Activated naive CD8-positive, alpha-beta T cell treated with anti-CD3 and anti-CD28 coated beads, Interleukin-2, amount 10 ng/mL, durations not matched to agents 7 days and 5 days (primary cell): ENCODE measurements around the gene CENPM. TPM values are rescaled to one million over a fixed set of nuclear protein-coding genes. Genes with fewer than 3 reads are reported as not detected.

Source experiments
- ATAC-seq: fragments of 150-1000 bp; cut with Tn5 transposase; one replicate; pipeline ENCODE4 v1.10.0; 2021; ENCODE audit warnings: low read depth, moderate library complexity
- POLR2A ChIA-PET: fragments of 350-600 bp; sonication (Branson Sonifier 250); formaldehyde crosslinking; loops from one replicate; lab custom pipeline; 2021; ENCODE audit warnings: antibody characterized with exemption; lab: Charles Lee
- DNase-seq: peaks from one replicate; pipeline ENCODE4 v3.0.0; 2021
- H3K27ac Mint-ChIP-seq: one replicate; pipeline ENCODE4 v1.8.0; 2022; ENCODE audit warnings: mild to moderate bottlenecking, mixed read lengths
- H3K27me3 Mint-ChIP-seq: one replicate; pipeline ENCODE4 v1.8.0; 2022; ENCODE audit warnings: mild to moderate bottlenecking, moderate library complexity, mixed read lengths
- H3K36me3 Mint-ChIP-seq: one replicate; pipeline ENCODE4 v1.8.0; 2021; ENCODE audit warnings: mild to moderate bottlenecking, mixed read lengths
- H3K4me1 Mint-ChIP-seq: one replicate; pipeline ENCODE4 v1.8.0; 2021; ENCODE audit warnings: mixed read lengths
- H3K4me3 Mint-ChIP-seq: one replicate; pipeline ENCODE4 v1.8.0; 2022; ENCODE audit warnings: mild to moderate bottlenecking, moderate library complexity, mixed read lengths
- H3K9me3 Mint-ChIP-seq: one replicate; pipeline ENCODE4 v1.8.0; 2021; ENCODE audit warnings: mixed read lengths
- total RNA-seq, 2 experiments: library from RNA; stranded (reverse); gene quantifications; one replicate each; pipeline ENCODE4 v1.2.3, GENCODE V29; 2021

The CENPM gene
- total RNA-seq, 2 experiments from 2014 or later, result 45.4 to 53.2 TPM

DNA sequence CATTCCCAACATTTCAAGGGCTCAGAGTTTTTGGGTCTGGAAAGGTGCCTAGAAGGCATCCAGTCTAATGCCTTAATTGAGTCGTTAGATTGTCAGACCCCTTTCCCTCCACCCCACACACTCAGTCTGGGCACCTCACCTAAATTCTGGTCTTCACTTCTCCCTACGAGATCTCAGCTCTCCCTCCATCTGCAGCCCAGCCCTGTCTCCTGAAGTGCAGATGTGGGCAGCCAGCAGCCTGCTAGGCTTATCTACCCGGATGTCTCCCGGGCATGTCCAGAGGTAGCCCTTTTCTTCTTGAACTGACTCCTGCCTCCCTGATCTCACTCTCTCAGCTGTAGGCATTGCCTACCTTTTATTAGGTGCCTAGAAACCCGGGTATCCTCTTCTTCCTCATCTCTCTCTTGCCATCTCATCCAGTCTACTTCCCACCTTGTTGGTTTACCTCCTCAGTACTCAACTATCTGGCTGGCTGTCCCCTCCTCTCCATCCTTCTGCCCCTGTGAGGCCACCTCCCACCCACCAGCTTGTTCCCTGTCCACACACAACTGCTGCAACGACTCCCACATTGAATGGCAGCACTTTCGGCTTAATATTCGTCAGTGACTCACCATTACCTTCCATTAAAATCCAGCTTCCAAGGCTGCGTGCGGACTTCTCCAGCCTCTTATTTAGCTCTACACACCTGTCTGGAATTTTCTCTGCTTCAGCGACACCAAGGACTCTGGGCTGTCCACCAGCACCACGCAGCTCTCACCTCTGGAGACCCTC lies 28.5 kb upstream of the CENPM start:
- no peak for DNase-seq
- no peak for ATAC-seq
- H3K4me3 Mint-ChIP-seq, result peak overlapping the region; percentile 33
- no peaks in the 10 kb centered on the region for H3K36me3 Mint-ChIP-seq
- POLR2A ChIA-PET, result no interaction called here
- no peaks in the 10 kb centered on the region for H3K9me3 Mint-ChIP-seq
- peaks cover 4% of the 10 kb centered on the region for H3K4me1 Mint-ChIP-seq
- H3K27me3 Mint-ChIP-seq, result peaks cover 49% of the 10 kb centered on the region
- H3K27ac Mint-ChIP-seq, result no peak overlapping the region

DNA sequence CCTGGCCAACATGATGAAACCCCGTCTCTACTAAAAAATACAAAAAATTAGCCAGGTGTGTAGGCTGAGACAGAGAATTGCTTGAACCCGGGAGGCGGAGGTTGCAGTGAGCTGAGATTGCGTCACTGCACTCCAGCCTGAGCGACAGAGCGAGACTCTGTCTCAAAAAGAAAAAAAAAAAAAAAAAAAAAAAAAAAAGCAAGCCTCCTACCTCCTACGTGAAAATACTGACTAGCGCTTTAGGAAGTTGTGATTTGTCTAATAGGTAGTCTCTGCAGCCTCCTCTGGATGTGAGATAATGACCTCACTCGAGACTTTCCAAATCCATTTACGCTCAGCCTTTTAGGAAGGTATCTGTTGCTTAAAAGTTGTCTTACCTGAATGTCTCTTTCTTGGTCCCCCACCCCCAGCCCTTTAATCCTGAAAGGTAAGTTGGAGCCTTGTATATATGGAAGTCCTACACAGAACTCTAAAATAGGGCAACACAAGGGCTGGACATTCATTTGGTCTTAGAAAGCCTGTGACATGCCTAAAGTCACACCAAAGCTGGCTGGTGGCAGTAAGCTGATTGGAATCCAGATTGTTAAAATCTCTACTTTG lies 27.8 kb upstream of the CENPM start:
- ATAC-seq (no peak), DNase-seq (no peak)
- Mint-ChIP-seq H3K9me3 (no peaks in the 10 kb centered on the region), H3K27ac (no peak overlapping the region), H3K27me3 (peaks cover 49% of the 10 kb centered on the region), H3K4me1 (peaks cover 4% of the 10 kb centered on the region), H3K4me3 (no peak overlapping the region), H3K36me3 (no peaks in the 10 kb centered on the region)
- POLR2A ChIA-PET, result no interaction called here

DNA sequence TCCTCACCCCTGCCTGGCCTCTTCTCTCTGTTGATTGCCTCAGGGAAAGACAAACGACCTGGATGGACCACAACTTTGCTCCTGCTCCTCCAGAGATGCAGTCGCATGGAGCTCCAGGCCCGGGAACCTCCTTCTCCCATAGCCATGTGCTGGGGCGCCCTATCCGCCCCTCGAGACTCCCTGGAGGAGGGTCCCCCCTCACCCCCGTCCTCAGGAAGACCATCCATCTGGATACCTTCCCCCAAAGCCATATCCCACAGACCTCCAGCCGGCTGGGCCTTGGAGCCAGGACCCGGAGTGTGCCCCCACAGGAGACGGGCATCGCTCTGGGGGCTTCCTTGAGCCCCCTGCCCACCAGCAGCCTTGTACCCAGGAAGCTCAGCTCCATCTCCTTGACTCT lies 24.5 kb upstream of the CENPM start:
- Mint-ChIP-seq H3K27ac (no peak overlapping the region), H3K4me1 (peaks cover 4% of the 10 kb centered on the region), H3K27me3 (peaks cover 25% of the 10 kb centered on the region), H3K4me3 (no peak overlapping the region), H3K9me3 (no peaks in the 10 kb centered on the region), H3K36me3 (no peaks in the 10 kb centered on the region)
- ATAC-seq, result no peak
- DNase-seq, result no peak
- POLR2A ChIA-PET, result no interaction called here

DNA sequence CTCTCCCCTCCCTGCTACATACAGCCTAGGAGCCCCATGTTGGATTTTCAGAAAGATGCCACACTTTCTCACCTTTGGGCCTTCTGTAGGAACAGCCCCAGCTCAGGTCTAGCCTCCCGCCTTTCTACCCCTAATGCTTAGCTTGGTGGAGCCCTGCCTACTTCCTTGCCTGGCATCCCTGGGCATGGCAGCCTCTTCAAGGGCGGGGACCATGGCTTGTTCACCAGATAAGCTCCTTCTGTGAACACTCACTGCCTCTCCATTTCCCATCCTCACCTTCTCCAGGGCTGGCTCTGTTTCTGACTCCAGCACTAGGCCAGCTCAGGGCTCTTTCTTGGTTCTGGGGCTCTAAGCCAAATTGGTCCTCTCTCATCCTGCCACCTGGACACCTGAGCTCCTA lies 23.6 kb upstream of the CENPM start:
- DNase-seq (no peak), ATAC-seq (no peak)
- Mint-ChIP-seq H3K4me1 (no peaks in the 10 kb centered on the region), H3K9me3 (no peaks in the 10 kb centered on the region), H3K27ac (no peak overlapping the region), H3K4me3 (no peak overlapping the region), H3K27me3 (peaks cover 18% of the 10 kb centered on the region), H3K36me3 (no peaks in the 10 kb centered on the region)
- POLR2A ChIA-PET, result no interaction called here

DNA sequence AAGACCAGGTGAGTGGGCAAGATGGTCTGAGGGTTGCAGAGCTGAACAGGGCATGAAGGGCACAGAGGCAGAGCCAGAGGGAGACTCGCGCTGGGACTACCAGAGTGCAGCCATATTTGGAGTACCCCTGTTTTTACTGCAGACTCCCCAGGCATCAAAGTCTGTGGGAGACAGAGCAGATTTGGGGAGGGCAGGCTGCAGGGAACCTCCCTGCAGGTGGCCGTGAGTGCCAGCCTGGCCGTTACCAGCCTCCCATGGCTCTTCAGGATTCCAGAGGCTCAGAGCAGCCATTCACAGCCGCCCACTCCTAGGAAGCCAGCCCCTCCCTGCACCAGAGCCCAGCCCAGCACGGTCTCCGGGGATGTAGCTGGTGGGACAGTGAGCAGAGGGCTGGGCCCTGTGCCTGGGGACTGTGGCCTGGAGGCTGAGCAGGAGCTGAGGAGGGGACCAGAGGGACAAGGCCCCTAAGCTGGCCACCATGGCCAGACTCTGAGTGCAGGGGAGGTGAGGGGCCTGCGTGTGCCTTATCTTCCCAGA lies 22.2 kb upstream of the CENPM start, which contains the start of gene SEPTIN3:
Gene SEPTIN3 (plus strand): TSS at position 334 of the 537 bp plus-strand sequence. CDS start 2,050 bp downstream, outside the sequence.
- H3K9me3 Mint-ChIP-seq, result no peaks in the 10 kb centered on the region
- no peaks in the 10 kb centered on the region for H3K4me1 Mint-ChIP-seq
- H3K27me3 Mint-ChIP-seq, result peaks cover 6% of the 10 kb centered on the region
- no peak for DNase-seq
- ATAC-seq, result no peak
- POLR2A ChIA-PET, result no interaction called here
- H3K36me3 Mint-ChIP-seq, result no peaks in the 10 kb centered on the region
- H3K27ac Mint-ChIP-seq, result no peak within 1 kb of the TSS
- H3K4me3 Mint-ChIP-seq, result no peak within 1 kb of the TSS

DNA sequence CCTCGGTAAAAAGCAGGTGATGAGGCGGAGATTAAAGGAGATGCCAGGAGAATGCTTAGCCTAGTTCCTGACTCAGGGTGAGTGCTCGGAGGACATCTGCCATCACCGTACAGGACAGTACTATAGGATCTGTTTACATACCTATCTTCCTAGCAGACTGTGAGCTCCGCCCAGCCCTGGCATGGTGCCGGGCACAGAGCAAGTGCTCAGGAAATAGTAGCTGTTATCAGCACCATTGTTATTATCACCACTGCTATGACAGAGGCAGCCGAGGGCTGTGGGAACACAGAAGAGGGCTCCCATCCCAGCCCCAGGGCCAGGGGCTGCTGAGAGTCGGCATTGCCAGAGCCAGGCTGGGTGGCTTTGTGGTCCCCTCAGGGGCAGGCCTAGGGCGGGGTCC lies 21.6 kb upstream of the CENPM start:
- ATAC-seq (no peak), DNase-seq (no peak)
- POLR2A ChIA-PET, result no interaction called here
- Mint-ChIP-seq H3K4me1 (no peaks in the 10 kb centered on the region), H3K9me3 (no peaks in the 10 kb centered on the region), H3K4me3 (no peak overlapping the region), H3K27me3 (peaks cover 3% of the 10 kb centered on the region), H3K36me3 (no peaks in the 10 kb centered on the region), H3K27ac (no peak overlapping the region)

DNA sequence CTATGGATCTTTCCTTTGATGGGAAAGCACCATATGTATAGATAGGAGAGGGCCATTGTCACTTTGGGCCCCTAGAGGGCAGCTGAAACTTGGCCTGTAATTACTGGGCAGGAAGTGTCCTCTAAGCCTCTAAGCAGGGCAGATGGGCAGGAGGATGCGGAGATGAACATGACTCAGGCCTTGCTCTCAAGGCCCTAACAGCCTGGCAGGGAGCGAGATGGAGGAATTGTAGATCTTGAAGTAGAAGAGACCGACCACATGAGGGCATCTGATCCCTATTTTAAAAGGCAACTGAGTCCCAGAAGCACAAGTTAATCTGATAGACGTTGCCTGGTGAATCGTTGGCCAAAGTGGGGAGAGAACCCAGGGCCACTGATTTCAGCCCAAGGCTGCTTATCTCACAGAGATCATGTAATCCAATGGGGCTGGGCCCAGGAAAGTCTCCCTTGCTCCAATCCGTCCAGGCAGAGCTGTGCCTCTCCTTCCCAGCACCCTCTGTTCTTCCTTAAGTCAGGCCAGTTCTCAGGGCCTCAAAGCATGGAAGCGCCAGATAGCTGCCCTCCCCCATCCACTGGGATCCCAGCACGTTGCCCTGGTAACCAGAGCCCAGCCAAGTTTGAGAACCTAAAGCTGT lies 19.8 kb upstream of the CENPM start:
- no peaks in the 10 kb centered on the region for H3K36me3 Mint-ChIP-seq

DNA sequence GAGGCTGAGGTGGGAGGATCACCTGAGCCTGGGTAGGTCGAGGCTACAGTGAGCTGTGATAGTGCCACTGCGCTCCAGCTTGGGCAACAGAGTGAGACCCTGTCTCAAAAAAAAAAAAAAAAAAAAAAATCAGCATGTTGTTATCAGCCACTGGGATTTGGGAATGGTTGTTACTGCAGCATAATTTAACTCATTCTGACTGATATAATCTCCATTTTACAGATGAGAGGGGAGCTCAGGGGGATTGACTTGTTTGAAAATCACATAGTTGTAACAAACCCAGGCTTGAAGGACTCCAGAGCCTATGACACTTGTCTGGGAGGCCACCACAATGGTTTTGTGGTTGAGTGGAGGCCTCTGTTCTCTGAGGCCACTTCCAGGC lies 19.3 kb upstream of the CENPM start:
- DNase-seq (no peak), ATAC-seq (no peak)
- no peak overlapping the region for H3K27ac Mint-ChIP-seq
- POLR2A ChIA-PET, result no interaction called here
- H3K4me1 Mint-ChIP-seq, result no peaks in the 10 kb centered on the region
- no peaks in the 10 kb centered on the region for H3K36me3 Mint-ChIP-seq
- no peaks in the 10 kb centered on the region for H3K9me3 Mint-ChIP-seq
- peaks cover 6% of the 10 kb centered on the region for H3K27me3 Mint-ChIP-seq
- H3K4me3 Mint-ChIP-seq, result no peak overlapping the region

More for the DNA sequence above, 19.8 kb upstream of the CENPM start:
- DNase-seq (no peak), ATAC-seq (peak; percentile 56)
- no peaks in the 10 kb centered on the region for H3K9me3 Mint-ChIP-seq
- no peaks in the 10 kb centered on the region for H3K4me1 Mint-ChIP-seq
- POLR2A ChIA-PET, result no interaction called here
- H3K27ac Mint-ChIP-seq, result no peak overlapping the region
- H3K27me3 Mint-ChIP-seq, result peaks cover 6% of the 10 kb centered on the region
- H3K4me3 Mint-ChIP-seq, result no peak overlapping the region

DNA sequence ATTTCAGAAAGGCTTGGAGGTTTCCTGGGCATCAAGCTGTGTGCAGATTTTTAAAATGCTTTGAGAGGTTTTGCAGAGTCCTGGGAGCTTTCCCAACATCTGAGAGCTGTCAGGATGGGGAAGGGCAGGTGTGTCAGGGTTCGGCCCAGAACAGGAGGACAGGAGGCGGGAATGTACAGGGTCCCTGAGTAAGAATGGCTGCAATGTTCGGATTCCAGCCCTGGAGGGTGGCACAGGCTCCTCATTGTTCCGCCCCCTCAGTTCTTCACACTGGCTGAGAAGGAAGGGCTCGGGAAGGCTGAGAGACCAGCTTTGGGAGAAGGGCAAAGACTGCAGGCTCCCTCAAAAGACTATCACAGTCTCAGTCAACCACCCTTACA lies 17.1 kb upstream of the CENPM start:
- Mint-ChIP-seq H3K27ac (no peak overlapping the region), H3K9me3 (no peaks in the 10 kb centered on the region), H3K36me3 (no peaks in the 10 kb centered on the region), H3K4me3 (no peak overlapping the region), H3K27me3 (peaks cover 6% of the 10 kb centered on the region), H3K4me1 (no peaks in the 10 kb centered on the region)
- POLR2A ChIA-PET, result no interaction called here
- DNase-seq (no peak), ATAC-seq (no peak)

DNA sequence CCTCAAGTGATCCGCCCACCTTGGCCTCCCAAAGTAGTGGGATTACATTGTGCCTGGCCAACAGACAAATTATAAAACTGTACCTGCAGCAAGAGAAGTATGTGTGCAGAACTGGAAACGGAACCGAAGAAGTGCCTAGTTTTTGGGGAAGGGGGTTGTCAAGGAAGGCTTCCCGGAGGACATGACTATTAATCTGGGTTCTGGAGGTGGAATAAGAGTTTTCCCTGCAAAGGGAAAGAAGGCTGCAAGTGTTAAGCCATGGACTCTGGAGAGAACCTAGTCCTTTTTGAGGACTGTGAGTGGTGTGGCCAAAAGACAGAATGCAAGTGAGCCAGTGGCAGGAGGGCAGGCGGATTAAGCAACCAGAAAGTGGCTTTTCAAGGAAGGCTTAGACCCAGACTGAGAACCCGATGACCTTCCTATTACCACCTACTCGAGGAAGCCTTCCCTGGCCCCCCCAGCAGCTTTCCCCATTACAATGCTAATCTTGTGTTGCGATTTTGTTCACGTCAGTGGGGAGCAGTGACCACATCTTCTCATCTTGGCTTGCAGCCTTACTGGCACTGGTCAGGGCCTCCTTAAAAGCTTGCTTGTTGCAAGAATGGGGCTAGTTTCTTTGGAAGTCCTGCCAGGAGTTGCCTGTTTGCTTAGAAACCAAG lies 16.6 kb upstream of the CENPM start:
- ATAC-seq, result no peak
- DNase-seq, result no peak
- H3K4me3 Mint-ChIP-seq, result no peak overlapping the region
- H3K4me1 Mint-ChIP-seq, result no peaks in the 10 kb centered on the region
- POLR2A ChIA-PET, result no interaction called here
- peaks cover 6% of the 10 kb centered on the region for H3K27me3 Mint-ChIP-seq
- H3K36me3 Mint-ChIP-seq, result no peaks in the 10 kb centered on the region
- H3K27ac Mint-ChIP-seq, result no peak overlapping the region
- no peaks in the 10 kb centered on the region for H3K9me3 Mint-ChIP-seq

DNA sequence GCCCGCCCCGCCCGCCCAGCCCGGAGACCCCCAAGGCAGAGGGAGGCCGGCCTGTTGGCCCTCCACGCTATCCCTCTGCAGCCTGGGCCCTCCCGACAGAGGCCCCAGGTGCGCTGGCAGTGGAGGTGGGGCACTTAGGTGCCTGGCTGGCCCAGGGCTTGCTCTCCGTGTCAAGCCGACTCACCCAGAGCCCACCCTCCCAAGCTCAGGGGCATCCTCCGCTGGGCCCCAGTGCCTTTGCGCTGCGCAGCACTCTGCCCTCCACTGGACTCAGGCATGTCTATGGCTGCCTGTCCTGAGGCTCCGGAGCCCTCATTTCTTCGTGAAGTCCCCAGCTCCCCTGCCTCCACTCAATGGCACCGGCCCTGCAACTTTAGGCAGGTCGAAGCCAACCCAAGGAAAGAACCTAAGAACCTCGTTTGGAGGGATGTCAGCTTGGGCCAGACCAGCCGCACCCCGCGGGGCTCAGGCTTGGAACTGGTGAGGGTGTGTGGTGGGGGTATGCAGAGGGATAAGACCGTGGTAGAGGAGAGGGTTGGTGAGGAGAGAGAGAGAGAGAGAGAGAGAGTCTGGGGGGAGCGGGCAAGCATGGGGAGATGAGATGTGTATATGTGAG lies 11.1 kb upstream of the CENPM start:
- H3K4me1 Mint-ChIP-seq, result peaks cover 3% of the 10 kb centered on the region
- no peaks in the 10 kb centered on the region for H3K36me3 Mint-ChIP-seq
- no peaks in the 10 kb centered on the region for H3K9me3 Mint-ChIP-seq
- H3K27me3 Mint-ChIP-seq, result peaks cover 2% of the 10 kb centered on the region
- ATAC-seq (peak; percentile 53), DNase-seq (no peak)
- H3K4me3 Mint-ChIP-seq, result no peak overlapping the region
- H3K27ac Mint-ChIP-seq, result no peak overlapping the region
- POLR2A ChIA-PET, result interaction anchor here (0.5 to 1.0 kb wide), 2 partner anchors 11 to 408 kb away, joined by 4 read pairs; partner anchors contain the start of gene CENPM

DNA sequence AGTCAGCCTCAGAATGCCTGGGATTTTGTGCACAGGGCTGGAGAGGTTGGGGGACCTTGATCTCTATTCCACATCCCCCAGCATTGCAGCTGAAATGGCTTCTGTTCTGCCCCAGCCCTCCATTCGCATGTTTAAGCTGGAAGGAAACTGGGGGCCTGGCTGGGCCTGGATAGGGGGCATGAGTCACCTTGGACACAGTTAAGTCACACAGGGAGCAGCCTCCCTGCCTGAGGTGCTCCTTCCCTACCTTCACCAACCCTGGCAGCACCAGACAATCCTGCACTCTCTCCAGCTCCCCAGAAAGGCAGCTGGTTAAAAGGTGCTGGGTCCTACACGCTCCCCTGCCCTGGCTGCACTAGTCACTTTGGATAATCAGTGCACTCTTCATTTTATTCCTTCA lies 5.8 kb upstream of the CENPM start:
- Mint-ChIP-seq H3K4me3 (no peak overlapping the region), H3K27me3 (no peaks in the 10 kb centered on the region), H3K36me3 (no peaks in the 10 kb centered on the region), H3K4me1 (peaks cover 10% of the 10 kb centered on the region), H3K27ac (no peak overlapping the region), H3K9me3 (no peaks in the 10 kb centered on the region)
- POLR2A ChIA-PET, result interaction anchor here (1.5 kb wide), 1 partner anchor 126 kb away, joined by 3 read pairs; the partner anchor contains the start of gene SMDT1
- no peak for ATAC-seq
- no peak for DNase-seq
